Fibroblast of villous mesenchyme (primary cell): ENCODE data around the gene LZTS2. TPM values are rescaled to one million over a fixed set of nuclear protein-coding genes. Genes with fewer than 3 reads are reported as not detected.
"Not testable (repeated sequence)": the region's sequence is repeated elsewhere in the genome, so short reads cannot be mapped to it uniquely, and the experiment has no call there.

Source experiments
- DNase-seq: peaks from one replicate; pipeline ENCODE4 v3.0.0-alpha.2; 2010; ENCODE audit warnings: low read depth
- H3K4me3 ChIP-seq: 2 replicates; pipeline ENCODE4 v1.5.1; 2011; ENCODE audit warnings: low read depth, mild to moderate bottlenecking, low read length
- total RNA-seq: library from RNA; depleted of rRNA; stranded (reverse); fragments of >200 nt; gene quantifications from 2 replicates; pipeline ENCODE4 v1.2.3, GENCODE V29; 2012
- TF ChIP-seq, protein P1 (sequence below): IDR thresholded peaks from 2 replicates; pipeline ENCODE4 v1.5.1; 2012; ENCODE audit warnings: low read depth, mild to moderate bottlenecking, low read length; ENCODE audit not compliant: insufficient read depth

The LZTS2 gene
- total RNA-seq, 1 donor: 87.7 TPM

- DNase-seq: peak; percentile 91
- peak overlapping the region; percentile 94 for H3K4me3 ChIP-seq
- TF ChIP-seq, protein P1, sequence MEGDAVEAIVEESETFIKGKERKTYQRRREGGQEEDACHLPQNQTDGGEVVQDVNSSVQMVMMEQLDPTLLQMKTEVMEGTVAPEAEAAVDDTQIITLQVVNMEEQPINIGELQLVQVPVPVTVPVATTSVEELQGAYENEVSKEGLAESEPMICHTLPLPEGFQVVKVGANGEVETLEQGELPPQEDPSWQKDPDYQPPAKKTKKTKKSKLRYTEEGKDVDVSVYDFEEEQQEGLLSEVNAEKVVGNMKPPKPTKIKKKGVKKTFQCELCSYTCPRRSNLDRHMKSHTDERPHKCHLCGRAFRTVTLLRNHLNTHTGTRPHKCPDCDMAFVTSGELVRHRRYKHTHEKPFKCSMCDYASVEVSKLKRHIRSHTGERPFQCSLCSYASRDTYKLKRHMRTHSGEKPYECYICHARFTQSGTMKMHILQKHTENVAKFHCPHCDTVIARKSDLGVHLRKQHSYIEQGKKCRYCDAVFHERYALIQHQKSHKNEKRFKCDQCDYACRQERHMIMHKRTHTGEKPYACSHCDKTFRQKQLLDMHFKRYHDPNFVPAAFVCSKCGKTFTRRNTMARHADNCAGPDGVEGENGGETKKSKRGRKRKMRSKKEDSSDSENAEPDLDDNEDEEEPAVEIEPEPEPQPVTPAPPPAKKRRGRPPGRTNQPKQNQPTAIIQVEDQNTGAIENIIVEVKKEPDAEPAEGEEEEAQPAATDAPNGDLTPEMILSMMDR: no peak
These were observed 33.1 kb downstream of the LZTS2 start for GRCh38 chr10:101032637-101033224.

- no peak for DNase-seq
- TF ChIP-seq, protein P1: no peak
These were observed 33.7 kb downstream of the LZTS2 start for GRCh38 chr10:101033276-101033675.

GRCh38 chr10:101034404-101034803 is 34.8 kb downstream of the LZTS2 start:
- not testable (repeated sequence) for H3K4me3 ChIP-seq, DNase-seq

More at GRCh38 chr10:101033276-101033675, 33.7 kb downstream of the LZTS2 start:
- H3K4me3 ChIP-seq: peak overlapping the region; percentile 94

DNA sequence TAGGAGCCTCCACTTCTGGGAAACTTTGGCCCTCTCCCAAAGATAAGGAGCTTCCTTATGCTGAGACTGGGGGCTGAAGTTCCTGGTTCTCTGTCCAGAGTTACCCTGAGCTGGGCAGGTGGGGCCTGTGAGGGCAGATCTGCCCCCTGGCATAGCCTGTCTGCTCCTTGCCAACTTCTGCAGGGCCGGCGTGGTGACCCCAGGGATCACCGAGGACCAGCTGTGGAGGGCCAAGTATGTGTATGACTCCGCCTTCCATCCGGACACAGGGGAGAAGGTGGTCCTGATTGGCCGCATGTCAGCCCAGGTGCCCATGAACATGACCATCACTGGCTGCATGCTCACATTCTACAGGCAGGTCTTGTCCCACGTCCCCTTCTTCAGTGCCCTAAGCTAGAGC is 35.7 kb downstream of the LZTS2 start:
- DNase-seq: no peak
- TF ChIP-seq, protein P1: no peak
- no peak overlapping the region for H3K4me3 ChIP-seq

GRCh38 chr10:101035916-101036702 is 36.5 kb downstream of the LZTS2 start:
- DNase-seq: no peak
- TF ChIP-seq, protein P1: no peak
- H3K4me3 ChIP-seq: no peak overlapping the region

- H3K4me3 ChIP-seq: no peak overlapping the region
- TF ChIP-seq, protein P1: no peak
- no peak for DNase-seq
These were observed 37.1 kb downstream of the LZTS2 start for GRCh38 chr10:101036726-101037125.

GRCh38 chr10:101038484-101038883 is 38.9 kb downstream of the LZTS2 start:
- DNase-seq: no peak

More at GRCh38 chr10:101038484-101038883, 38.9 kb downstream of the LZTS2 start:
- TF ChIP-seq, protein P1: no peak
- no peak overlapping the region for H3K4me3 ChIP-seq
